ENCODE data around the gene PLXNB3.

The PLXNB3 gene

GRCh38 chrX:153772316-153773217, 8.5 kb downstream of the PLXNB3 start:
- no peak for DNase-seq (ENCODE audit: low read depth in 1 of 2, low spot score in 1 of 2)

GRCh38 chrX:153773218-153773611, 9.2 kb downstream of the PLXNB3 start:
- no peak for DNase-seq (ENCODE audit: low read depth in 1 of 2, low spot score in 1 of 2)

GRCh38 chrX:153773741-153774575, 9.9 kb downstream of the PLXNB3 start:
- no peak for DNase-seq (ENCODE audit: low read depth in 1 of 2, low spot score in 1 of 2)

GRCh38 chrX:153774576-153775292, 10.7 kb downstream of the PLXNB3 start:
- no peak for DNase-seq (ENCODE audit: low read depth in 1 of 2, low spot score in 1 of 2)

GRCh38 chrX:153775293-153776119, 11.5 kb downstream of the PLXNB3 start:
- DNase-seq (ENCODE audit: low read depth in 1 of 2, low spot score in 1 of 2), result no peak

GRCh38 chrX:153776120-153776599, 12.1 kb downstream of the PLXNB3 start:
- DNase-seq (ENCODE audit: low read depth in 1 of 2, low spot score in 1 of 2), result no peak

- DNase-seq (ENCODE audit: low read depth in 1 of 2, low spot score in 1 of 2), result no peak
Observed at GRCh38 chrX:153776611-153777045, 12.6 kb downstream of the PLXNB3 start.

GRCh38 chrX:153777261-153778090, 13.4 kb downstream of the PLXNB3 start:
- no peak for DNase-seq (ENCODE audit: low read depth in 1 of 2, low spot score in 1 of 2)

GRCh38 chrX:153778181-153778580, 14.1 kb downstream of the PLXNB3 start:
- DNase-seq (ENCODE audit: low read depth in 1 of 2, low spot score in 1 of 2), result no peak

- DNase-seq (ENCODE audit: low read depth in 1 of 2, low spot score in 1 of 2), result no peak
Observed at GRCh38 chrX:153778684-153779101, 14.6 kb downstream of the PLXNB3 start.

GRCh38 chrX:153779891-153780677, 16.0 kb downstream of the PLXNB3 start:
- DNase-seq (ENCODE audit: low read depth in 1 of 2, low spot score in 1 of 2), result no peak

GRCh38 chrX:153780678-153781427, 16.8 kb downstream of the PLXNB3 start, which contains the start of gene SRPK3:
TSS of gene SRPK3 (plus strand) at chrX:153781041. CDS start at chrX:153781087, 46 bp downstream.
- no peak for DNase-seq (ENCODE audit: low read depth in 1 of 2, low spot score in 1 of 2)

- no peak for DNase-seq (ENCODE audit: low read depth in 1 of 2, low spot score in 1 of 2)
Observed at GRCh38 chrX:153781428-153782047, 17.5 kb downstream of the PLXNB3 start.

GRCh38 chrX:153782313-153782712, 18.3 kb downstream of the PLXNB3 start:
- DNase-seq (ENCODE audit: low read depth in 1 of 2, low spot score in 1 of 2), result no peak

GRCh38 chrX:153782871-153783270, 18.8 kb downstream of the PLXNB3 start:
- DNase-seq (ENCODE audit: low read depth in 1 of 2, low spot score in 1 of 2), result no peak

GRCh38 chrX:153783378-153784013, 19.4 kb downstream of the PLXNB3 start:
- no peak for DNase-seq (ENCODE audit: low read depth in 1 of 2, low spot score in 1 of 2)

All from activated CD4-positive, alpha-beta T cell treated with anti-CD3 and anti-CD28 coated beads, Interleukin-2, amount 50 U/mL, for 24 hours (primary cell).